RWPE1 (cell line): ENCODE results near the gene CALB2.

Source experiments
- CTCF ChIA-PET: fragments of 350-600 bp; sonication (Branson Sonifier 250); formaldehyde crosslinking; extraction: SDS; loops from one replicate; lab custom pipeline; 2021; lab: Yijun Ruan, JAX
- POLR2A ChIA-PET: fragments of 400-600 bp; formaldehyde crosslinking; extraction: SDS; loops from one replicate; lab custom pipeline; 2020; ENCODE audit warnings: antibody characterized with exemption; ENCODE audit not compliant: low non-redundant PET; lab: Yijun Ruan, JAX
- DNase-seq: peaks from one replicate; pipeline ENCODE4 v3.0.0; 2012; ENCODE audit warnings: low spot score
- H3K27ac ChIP-seq: fragments of 450-650 bp; 2 replicates; pipeline ENCODE4 v1.5.1; 2017
- CTCF ChIP-seq: fragments of 450-650 bp; conservative IDR thresholded peaks from 2 replicates; pipeline ENCODE4 v1.5.1; 2017; ENCODE audit warnings: low read depth, mild to moderate bottlenecking

CALB2 gene

GRCh38 chr16:71423865-71424264 lies 65.3 kb downstream of the CALB2 start:
- H3K27ac ChIP-seq, result no peak overlapping the region
- ChIA-PET CTCF (no interaction called here), POLR2A (no interaction called here)
- TF ChIP-seq CTCF, result no peak
- no peak for DNase-seq

DNA sequence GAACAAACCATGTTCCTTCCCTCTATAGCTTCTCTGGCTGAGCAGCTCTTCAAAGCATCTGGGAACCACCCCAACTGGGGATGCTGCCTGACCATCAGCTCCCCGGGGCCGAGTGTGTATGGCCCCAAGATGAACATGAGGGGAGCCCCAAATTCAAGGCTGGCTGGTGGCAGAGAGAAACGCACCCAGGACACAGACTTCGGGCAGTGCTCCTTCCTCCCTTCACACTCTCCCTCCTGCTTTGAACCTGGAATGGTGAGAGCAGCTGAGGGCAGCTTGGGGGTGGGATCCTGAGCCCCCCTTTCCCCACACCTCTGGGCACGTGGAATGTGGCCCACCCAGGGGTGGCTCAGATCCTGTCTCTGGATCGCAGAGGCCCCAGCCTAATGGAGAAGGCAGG lies 66.1 kb downstream of the CALB2 start:
- no peak for DNase-seq
- ChIA-PET POLR2A (no interaction called here), CTCF (no interaction called here)
- H3K27ac ChIP-seq, result no peak overlapping the region
- TF ChIP-seq CTCF, result no peak

GRCh38 chr16:71425746-71426068 lies 67.2 kb downstream of the CALB2 start:
- CTCF ChIA-PET, result interaction anchor here (1.0 kb wide), 1 partner anchor 13 kb away, joined by 5 read pairs; no protein-coding TSS in a partner anchor
- TF ChIP-seq CTCF, result no peak
- no peak overlapping the region for H3K27ac ChIP-seq
- POLR2A ChIA-PET, result no interaction called here
- DNase-seq, result no peak

- DNase-seq, result peak; percentile 60
- POLR2A ChIA-PET, result no interaction called here
- H3K27ac ChIP-seq, result no peak overlapping the region
- CTCF ChIA-PET, result interaction anchor here (0.5 to 1.0 kb wide), 2 partner anchors 13 to 47 kb away, joined by 3 to 5 read pairs; no protein-coding TSS in a partner anchor
- TF ChIP-seq CTCF, result no peak
These were observed 67.8 kb downstream of the CALB2 start for GRCh38 chr16:71426069-71426879.

DNA sequence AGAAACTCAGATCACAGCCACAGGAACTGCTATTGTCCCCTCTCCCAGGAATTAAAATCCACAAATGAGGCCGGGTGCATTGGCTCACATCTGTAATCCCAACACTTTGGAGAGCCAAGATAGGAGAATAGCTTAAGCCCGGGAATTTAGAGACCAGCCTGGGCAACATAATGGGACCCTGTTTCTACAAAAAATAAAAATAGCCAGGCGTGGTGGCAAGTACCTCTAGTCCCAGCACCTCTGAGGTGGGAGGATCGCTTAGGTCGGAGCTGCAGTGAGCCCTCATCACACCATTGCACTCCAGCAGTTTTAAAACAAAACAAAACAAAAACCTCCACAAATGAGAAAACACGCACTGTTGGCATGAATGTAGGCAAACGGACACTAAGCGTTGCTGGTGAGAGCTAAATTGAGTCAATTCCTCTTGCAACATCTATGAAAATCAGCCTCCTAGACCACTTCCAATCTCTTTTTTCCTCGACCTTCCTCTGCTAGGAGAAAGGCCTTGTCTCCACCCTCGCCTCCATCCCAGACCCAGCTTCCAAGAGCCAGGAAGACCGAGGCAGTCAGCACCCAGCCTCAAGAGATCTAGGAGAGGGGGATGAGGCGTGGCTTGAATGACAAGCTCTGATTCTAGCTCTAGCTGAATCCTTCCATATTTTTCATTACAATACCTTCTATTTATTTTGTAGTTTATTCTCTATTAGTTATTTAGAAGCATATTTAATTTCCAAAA lies 68.5 kb downstream of the CALB2 start:
- no peak for DNase-seq
- POLR2A ChIA-PET, result no interaction called here
- H3K27ac ChIP-seq, result no peak overlapping the region
- TF ChIP-seq CTCF, result no peak
- CTCF ChIA-PET, result interaction anchor here (0.5 kb wide), 1 partner anchor 48 kb away, joined by 3 read pairs; no protein-coding TSS in a partner anchor

DNA sequence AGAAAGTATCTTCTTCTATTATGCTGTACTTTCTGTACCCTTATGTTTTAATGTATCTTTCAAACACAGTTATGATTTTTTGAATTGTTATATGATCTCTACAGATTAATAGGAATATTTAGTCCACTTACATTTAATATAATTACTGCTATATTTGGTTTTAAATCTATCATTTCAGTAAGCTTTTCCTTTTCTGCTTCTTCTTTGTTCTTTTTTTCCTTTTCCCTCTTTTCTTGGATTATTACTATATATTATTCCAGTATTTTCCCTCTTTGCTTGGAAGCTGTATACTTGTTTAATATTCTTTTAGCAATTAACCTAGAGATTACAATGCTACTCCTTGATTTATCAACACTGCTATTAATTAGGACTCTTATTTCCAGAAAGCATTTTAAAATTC lies 69.9 kb downstream of the CALB2 start:
- TF ChIP-seq CTCF, result no peak
- ChIA-PET POLR2A (no interaction called here), CTCF (interaction anchor here (1.1 kb wide), 1 partner anchor 16 kb away, joined by 5 read pairs; no protein-coding TSS in a partner anchor)
- no peak for DNase-seq
- no peak overlapping the region for H3K27ac ChIP-seq
